Activated naive CD4-positive, alpha-beta T cell treated with anti-CD3 and anti-CD28 coated beads, Interleukin-2, amount 50 U/mL, for 72 hours (primary cell): ENCODE results near the gene BBS9. TPM values are rescaled to one million over a fixed set of nuclear protein-coding genes. Genes with fewer than 3 reads are reported as not detected.

Experiments used
- ATAC-seq, 2 donors: fragments of 150-1000 bp; cut with Tn5 transposase; 2 replicates each; pipeline ENCODE4 v1.10.0; 2021; ENCODE audit warnings: mild to moderate bottlenecking in 2 of 2, moderate library complexity in 2 of 2
- DNase-seq, 2 donors: peaks; one replicate each; pipeline ENCODE4 v3.0.0; 2021 to 2022; ENCODE audit warnings: low spot score in 2 of 2
- H3K27ac Mint-ChIP-seq, 2 donors: one replicate each; pipeline ENCODE4 v1.8.0; 2022; ENCODE audit warnings: mild to moderate bottlenecking in 2 of 2, mixed read lengths in 2 of 2
- H3K36me3 Mint-ChIP-seq, 2 donors: one replicate each; pipeline ENCODE4 v1.8.0; 2022; ENCODE audit warnings: mixed read lengths in 2 of 2
- H3K9me3 Mint-ChIP-seq, 2 donors: one replicate each; pipeline ENCODE4 v1.8.0; 2022; ENCODE audit warnings: mixed read lengths in 2 of 2
- total RNA-seq, 2 donors: library from RNA; stranded (reverse); gene quantifications; one replicate each; pipeline ENCODE4 v1.2.3, GENCODE V29; 2022

BBS9 gene
- total RNA-seq, 2 donors from 2014 or later: 9.6 to 14.4 TPM

DNA sequence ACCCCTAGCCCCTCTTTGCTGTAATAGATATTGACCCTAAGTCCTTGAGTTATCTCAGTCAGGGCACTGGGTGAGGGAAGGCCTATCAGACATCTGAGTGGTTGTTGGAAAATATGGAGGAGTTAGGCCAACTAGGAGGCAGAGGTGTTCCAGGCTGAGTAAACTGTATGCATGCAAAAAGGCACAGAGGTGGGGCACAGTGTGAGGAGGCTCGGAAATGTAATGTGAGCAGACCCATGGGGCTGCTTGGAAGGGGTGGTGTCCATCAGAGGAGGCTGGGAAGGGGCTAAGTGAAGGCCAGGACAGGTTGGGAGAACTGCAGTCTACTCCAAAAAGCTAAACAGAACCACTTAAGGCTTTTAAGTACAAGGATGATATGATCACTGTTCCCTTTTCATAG is 452.7 kb downstream of the BBS9 start:
- H3K36me3 Mint-ChIP-seq: no peaks in the 10 kb centered on the region
- DNase-seq: no peak
- H3K9me3 Mint-ChIP-seq: peaks cover 0 to 1% of the 10 kb centered on the region in 2 donors
- no peak for ATAC-seq
- H3K27ac Mint-ChIP-seq: no peak overlapping the region

DNA sequence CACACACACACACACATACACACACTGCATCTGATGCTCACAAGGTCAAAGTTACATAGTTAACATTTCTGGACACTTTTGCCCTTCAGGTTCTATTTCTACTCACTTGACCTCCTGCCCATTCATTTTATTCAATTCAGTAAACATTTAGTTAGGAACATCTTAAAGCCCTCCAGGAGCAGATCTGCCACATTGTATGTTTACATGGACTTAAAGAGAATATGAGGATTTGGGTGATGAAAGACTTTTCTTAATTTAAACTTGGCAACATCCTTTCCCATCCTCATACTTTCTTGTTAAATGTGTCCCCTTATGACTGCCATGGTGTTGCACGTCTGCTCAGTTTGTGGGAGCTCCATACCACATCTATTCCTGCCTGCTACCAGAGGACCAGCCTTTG is 453.2 kb downstream of the BBS9 start:
- no peak overlapping the region for H3K27ac Mint-ChIP-seq
- ATAC-seq: no peak
- no peaks in the 10 kb centered on the region for H3K36me3 Mint-ChIP-seq
- no peak for DNase-seq
- no peaks in the 10 kb centered on the region for H3K9me3 Mint-ChIP-seq

DNA sequence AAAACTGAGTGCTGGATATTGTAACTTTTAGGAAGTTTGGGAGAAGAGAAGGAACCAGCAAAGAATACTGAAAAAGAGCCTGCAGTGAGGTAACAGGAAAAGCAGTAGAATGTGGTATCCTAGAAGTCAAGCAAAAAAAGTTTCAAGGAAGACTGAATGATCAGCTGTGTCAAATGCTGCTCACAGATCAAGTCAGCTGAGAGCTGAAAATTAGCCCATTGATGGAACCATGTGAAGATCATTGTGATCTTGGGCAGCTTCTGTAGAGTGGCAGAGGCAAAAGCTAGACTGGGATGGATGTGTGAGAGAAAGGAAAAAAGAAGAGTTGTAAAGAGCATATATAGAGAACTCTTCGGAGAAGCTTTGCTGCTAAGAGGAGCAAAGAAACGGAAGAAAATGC is 460.5 kb downstream of the BBS9 start:
- no peak overlapping the region for H3K27ac Mint-ChIP-seq
- DNase-seq: no peak
- H3K9me3 Mint-ChIP-seq: no peaks in the 10 kb centered on the region
- no peaks in the 10 kb centered on the region for H3K36me3 Mint-ChIP-seq
- ATAC-seq: no peak

DNA sequence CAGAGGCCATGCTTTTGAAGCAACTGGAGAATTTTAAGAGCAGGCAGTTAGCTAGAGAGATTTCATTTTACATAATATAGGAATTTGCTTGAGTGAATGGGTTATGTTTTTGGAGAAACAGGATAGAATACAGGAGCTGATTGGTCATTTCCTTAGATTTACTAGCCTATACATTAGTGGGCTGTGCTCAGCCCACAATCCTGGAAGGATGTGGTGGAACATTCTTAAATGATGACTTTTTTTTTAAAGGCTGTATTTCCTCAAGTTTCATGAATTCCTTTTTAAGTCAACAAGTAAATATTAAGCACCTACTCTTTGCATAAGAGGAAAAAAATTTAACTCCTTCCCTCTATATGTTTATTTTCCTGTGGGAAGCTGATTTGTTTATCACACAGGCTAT is 461.6 kb downstream of the BBS9 start:
- no peak for ATAC-seq
- Mint-ChIP-seq H3K36me3 (no peaks in the 10 kb centered on the region), H3K9me3 (no peaks in the 10 kb centered on the region), H3K27ac (no peak overlapping the region)
- DNase-seq: no peak

DNA sequence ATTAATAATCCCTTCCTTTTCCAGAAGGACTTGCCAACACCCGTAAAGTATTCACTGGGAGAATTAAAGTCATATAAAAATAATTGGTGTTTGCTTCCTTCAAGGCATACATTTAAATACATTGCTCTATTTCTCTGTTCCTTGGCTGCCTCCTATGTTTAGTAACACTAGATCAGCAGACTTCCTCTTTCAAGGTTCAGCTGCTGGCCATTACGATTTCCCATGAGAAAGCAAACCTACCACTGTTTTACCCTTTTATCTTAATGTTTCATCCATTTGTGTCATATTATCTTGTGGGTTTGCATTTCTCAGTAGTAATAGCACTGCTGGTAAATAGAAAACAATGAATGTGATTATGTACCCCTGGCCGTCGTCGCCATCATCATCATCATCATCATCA is 462.1 kb downstream of the BBS9 start:
- Mint-ChIP-seq H3K36me3 (no peaks in the 10 kb centered on the region), H3K9me3 (no peaks in the 10 kb centered on the region), H3K27ac (no peak overlapping the region)
- DNase-seq (no peak), ATAC-seq (no peak)

DNA sequence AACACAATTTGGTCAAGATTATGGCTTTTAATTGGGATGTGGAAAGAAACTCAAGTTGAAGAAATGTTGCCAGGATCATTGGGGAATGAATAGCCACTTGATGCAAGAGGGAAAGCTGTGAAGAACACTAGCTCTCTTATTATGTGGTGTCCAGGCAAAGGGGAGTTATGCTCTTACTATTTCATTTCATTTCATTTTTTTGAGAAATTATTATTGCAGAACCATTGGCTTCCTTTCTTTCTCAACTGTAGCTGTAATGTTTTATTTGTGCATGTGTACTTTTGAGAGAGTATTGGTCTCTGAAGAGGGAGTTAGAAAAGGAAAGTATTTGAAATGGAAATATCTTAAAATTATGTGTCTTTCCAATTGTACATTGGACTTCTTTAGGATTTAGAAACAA is 463.4 kb downstream of the BBS9 start:
- no peaks in the 10 kb centered on the region for H3K36me3 Mint-ChIP-seq

DNA sequence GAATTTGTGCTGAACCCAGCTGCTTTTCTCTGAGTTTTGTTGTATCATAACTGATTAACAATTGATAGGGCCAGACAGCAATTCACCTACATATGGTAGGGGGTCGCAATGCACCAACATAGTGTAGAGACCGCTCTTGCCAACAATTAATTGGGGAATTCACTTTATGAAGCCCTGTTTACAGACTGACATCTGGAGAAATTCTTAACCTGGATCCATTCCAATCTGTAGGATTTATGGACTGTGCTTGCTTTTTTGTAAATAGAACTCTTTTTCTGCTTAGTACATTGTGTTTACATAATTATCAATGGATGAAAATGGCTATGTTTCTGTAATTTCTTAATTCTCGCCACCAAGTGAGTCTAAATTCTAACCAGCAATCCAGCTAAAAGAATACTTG is 464.2 kb downstream of the BBS9 start:
- ATAC-seq (no peak), DNase-seq (no peak)
- Mint-ChIP-seq H3K36me3 (no peaks in the 10 kb centered on the region), H3K27ac (no peak overlapping the region), H3K9me3 (no peaks in the 10 kb centered on the region)

More for the DNA sequence above, 463.4 kb downstream of the BBS9 start:
- no peak for ATAC-seq
- Mint-ChIP-seq H3K27ac (no peak overlapping the region), H3K9me3 (no peaks in the 10 kb centered on the region)
- DNase-seq: no peak

DNA sequence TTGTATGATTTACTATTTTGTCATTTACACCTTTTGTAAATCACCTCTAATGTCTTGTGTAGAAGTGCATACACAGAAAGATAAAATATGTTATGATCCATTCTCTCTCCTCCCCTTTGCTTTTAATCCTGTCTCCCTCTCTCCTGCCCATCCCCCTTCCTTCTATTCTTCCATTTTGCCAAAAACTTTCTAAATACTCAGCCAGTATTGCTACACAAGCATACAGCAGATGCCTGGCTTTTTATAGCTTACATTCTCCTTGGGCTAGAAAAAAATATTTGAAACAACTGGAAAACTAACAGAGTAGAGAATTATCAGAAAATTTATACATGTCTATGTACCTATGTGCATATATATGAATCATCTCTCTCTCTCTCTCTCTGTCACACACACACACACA is 467.3 kb downstream of the BBS9 start:
- ATAC-seq (no peak), DNase-seq (no peak)
- no peaks in the 10 kb centered on the region for H3K9me3 Mint-ChIP-seq
- no peaks in the 10 kb centered on the region for H3K36me3 Mint-ChIP-seq
- no peak overlapping the region for H3K27ac Mint-ChIP-seq

DNA sequence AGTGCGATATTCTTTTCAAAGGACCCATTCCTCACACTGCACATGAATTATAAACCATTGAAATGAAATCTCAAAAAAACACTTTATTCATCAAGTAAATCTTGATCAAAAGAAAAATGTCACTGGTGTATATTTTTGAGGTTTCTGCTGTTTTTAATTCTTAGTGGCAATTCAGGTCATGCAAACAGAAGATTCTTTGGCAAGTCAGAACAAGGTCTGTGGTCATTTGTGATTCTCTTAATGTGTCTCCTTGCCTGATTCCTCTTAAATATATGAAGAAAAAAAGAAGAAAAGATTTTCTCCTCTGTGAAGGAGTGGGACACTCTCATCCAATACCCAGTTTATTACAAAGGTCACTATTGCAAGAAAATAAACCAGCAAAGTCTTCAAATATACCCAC is 467.8 kb downstream of the BBS9 start:
- Mint-ChIP-seq H3K27ac (no peak overlapping the region), H3K9me3 (no peaks in the 10 kb centered on the region), H3K36me3 (no peaks in the 10 kb centered on the region)
- no peak for DNase-seq
- ATAC-seq: no peak

DNA sequence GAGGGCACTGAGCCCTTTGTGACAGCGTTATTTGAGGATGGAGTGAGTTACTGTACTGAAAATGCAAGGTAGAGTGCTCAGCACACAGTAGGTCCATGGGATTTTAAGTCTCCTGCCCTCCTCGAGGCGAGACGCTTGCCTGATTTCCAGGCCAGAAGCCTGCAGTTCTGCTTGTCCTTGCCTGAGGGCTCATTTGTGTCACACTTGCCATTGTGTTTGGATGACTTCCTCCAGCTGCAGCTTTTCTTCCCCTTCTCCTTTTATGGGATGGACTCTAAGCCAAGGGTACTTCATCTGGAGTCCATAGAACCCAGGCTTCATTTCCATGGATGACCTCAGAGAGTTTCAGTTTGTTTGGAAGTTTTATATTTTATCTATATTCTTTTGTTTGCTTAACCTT is 471.7 kb downstream of the BBS9 start:
- DNase-seq (no peak), ATAC-seq (no peak)
- H3K27ac Mint-ChIP-seq: no peak overlapping the region
- H3K36me3 Mint-ChIP-seq: peaks cover 0 to 6% of the 10 kb centered on the region in 2 donors
- H3K9me3 Mint-ChIP-seq: no peaks in the 10 kb centered on the region

DNA sequence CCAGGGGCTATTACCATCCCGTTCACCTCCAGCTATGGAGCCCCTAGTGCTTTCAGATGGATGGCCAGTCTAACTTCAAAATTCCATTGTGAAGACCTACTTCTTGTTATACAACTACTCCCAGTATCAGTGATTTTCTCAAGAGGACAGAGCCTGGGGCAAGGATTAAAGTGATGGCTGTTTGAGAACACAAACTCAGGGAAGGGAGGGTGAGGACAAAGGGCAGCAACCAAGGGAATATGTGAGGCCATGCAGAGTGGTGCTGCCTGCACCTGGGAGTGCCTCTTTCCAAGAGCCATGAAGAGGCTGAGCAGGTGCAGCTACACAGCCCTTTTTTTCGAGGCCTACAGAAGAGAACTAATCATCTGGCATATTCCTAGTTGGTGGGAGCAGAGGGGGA is 472.5 kb downstream of the BBS9 start:
- no peak for DNase-seq
- Mint-ChIP-seq H3K9me3 (no peaks in the 10 kb centered on the region), H3K36me3 (peaks cover 0 to 6% of the 10 kb centered on the region in 2 donors), H3K27ac (no peak overlapping the region)
- no peak for ATAC-seq

DNA sequence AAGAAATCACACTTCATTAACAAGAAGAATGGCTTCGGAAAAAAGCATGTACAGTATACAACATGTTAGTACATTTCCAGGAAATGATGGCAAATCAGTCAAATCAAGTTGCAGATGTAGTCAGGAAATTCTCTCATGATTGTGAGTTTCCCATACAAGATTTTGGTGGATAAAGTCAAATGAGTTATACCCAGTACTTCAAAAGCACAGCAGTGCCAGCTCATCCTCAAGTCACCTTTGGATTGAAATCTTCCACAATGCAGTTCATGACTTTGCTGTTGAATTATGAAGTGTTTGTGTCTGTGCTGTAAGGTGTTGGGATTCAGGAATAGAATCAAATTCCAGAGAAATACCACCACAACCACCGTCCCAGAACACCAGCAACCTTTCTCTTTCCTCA is 474.7 kb downstream of the BBS9 start:
- peak overlapping the region in 1 of 2 donors; percentile 32 for H3K27ac Mint-ChIP-seq
- H3K36me3 Mint-ChIP-seq: peaks cover 0 to 6% of the 10 kb centered on the region in 2 donors
- no peaks in the 10 kb centered on the region for H3K9me3 Mint-ChIP-seq
- no peak for ATAC-seq
- no peak for DNase-seq

DNA sequence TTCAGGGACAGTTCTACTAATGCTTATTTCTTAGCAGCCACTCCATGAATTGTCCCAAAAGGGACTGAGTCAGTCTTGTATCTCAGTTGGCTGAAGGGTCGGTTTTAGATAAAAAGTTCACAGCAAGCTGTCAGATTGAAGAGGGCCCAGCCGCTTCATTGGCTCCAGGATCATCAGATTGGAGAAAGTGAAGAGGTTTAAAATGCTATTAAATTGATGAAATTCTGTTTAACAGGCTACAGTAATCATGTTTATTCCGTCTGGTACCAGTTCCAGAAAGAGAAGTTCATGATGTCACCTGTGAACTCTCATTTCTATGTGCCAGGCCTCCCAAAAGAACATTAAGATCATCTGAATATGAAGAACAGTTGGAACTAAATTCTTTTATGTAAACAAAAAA is 481.6 kb downstream of the BBS9 start:
- peaks cover 9% of the 10 kb centered on the region in 2 donors for H3K9me3 Mint-ChIP-seq
- H3K36me3 Mint-ChIP-seq: peaks cover 0 to 38% of the 10 kb centered on the region in 2 donors
- ATAC-seq (no peak), DNase-seq (no peak)
- H3K27ac Mint-ChIP-seq: no peak overlapping the region

DNA sequence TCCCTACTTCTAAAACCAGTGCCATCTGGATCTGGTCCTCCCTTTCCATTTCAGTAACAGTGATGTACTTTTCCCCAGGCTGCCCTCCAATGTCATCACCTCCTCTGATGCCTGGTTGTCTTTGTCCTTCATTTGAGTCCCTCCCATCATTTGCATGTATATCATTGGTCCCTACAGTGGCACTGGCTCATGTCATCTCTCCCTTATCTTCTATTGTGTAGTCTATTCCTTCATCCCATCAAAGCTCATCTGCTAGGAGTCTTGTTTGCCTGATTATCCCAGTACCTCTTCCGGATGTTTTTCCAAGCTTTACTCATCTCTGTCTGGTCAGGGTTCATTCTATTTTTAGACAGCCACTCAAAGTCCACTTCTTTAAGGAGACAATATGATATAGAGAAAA is 483.1 kb downstream of the BBS9 start:
- Mint-ChIP-seq H3K27ac (no peak overlapping the region), H3K36me3 (peaks cover 0 to 41% of the 10 kb centered on the region in 2 donors), H3K9me3 (peaks cover 9 to 12% of the 10 kb centered on the region in 2 donors)
- ATAC-seq (peak in 1 of 2 donors; percentile 61), DNase-seq (no peak)

DNA sequence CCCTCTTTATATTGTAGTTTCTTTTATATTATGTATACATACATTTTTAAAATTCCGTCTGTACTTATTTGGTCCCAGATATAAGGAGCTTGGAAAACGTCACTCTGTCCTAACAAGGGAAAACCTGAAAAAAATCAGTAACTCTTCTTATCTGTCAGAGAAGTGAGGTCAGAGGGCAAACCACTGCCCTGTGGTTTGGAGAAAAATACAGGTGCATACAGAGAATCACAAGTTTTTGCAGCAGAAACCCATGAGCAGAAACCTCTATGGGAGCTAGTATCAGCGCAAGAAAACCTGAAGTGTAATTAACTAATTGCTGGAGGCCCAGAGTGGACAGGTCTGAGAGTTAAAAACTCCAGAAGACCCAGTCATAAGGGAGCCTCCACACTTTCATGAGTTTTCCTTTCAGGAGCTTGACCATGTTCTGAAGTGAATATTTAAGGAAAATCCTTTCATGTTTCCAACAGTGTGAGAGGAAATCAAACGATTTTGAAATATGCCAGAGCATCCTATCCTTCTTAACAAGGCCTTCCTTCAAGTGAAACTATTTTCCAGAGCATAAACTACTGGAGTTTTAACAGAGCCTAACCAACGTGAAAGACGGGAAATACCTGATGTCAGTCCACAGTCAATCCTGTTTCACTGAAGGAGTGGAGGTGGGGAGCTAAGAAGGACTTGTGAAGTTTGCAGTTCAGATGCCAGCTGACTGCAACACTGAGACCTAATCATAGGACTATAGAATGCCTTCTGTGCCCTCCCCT is 485.2 kb downstream of the BBS9 start:
- Mint-ChIP-seq H3K9me3 (peaks cover 12 to 21% of the 10 kb centered on the region in 2 donors), H3K36me3 (peaks cover 0 to 44% of the 10 kb centered on the region in 2 donors), H3K27ac (no peak overlapping the region)
- DNase-seq (no peak), ATAC-seq (no peak)

DNA sequence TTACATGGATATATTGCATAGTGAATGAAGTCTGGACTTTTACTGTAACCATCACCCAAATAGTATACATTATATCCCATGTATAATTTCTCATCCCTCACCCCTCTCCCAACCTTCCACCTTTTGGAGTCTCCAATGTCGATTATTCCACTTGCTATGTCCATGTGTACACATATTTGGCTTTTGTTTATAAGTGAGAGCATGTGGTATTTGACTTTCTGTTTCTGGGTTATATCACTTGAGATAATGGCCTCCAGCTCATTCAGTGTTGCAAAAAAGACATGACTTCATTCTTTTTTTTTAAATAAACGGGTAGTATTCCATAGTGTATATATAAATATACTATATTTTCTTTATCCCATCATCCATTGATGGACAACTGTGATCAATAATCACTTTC is 487.4 kb downstream of the BBS9 start:
- Mint-ChIP-seq H3K9me3 (peaks cover 23 to 32% of the 10 kb centered on the region in 2 donors), H3K36me3 (peaks cover 7 to 40% of the 10 kb centered on the region in 2 donors), H3K27ac (no peak overlapping the region)
- no peak for ATAC-seq
- no peak for DNase-seq

DNA sequence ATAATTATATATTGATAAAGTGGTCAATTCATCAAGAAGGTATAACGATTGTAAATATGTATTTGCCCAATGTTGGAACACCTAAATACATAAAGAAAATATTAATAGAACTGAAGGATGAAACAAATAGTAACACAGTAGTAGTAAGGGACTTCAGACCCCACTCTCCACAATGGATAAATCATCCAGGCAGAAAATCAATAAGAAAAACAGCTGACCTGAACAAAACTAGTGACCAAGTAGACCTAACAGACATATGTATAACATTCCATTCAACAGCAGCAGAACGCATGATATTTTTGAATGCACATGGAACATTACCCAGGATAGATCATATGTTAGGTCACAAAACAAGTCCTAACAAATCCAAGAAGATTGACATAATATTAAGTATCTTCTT is 489.9 kb downstream of the BBS9 start:
- ATAC-seq (no peak), DNase-seq (no peak)
- Mint-ChIP-seq H3K9me3 (peaks cover 13 to 31% of the 10 kb centered on the region in 2 donors), H3K27ac (no peak overlapping the region), H3K36me3 (peaks cover 7 to 20% of the 10 kb centered on the region in 2 donors)

DNA sequence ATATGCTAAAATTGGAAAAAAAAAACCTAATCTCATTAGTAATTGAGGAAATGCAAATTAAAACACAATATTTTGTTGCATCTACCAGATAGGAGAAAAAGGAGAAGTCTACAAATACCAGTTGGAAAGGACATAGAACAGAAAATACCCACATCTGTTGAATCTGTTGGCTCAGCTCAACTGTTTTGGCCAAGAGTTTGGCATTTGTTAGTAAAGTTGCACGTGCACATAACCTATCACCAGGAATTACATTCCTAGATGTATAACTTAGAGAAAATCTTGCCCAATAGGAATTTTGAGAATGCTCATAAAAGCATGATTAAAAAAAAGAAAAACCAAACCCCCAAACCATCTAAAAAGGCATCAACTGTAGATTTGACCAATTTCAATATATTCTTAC is 493.9 kb downstream of the BBS9 start:
- peaks cover 0 to 7% of the 10 kb centered on the region in 2 donors for H3K36me3 Mint-ChIP-seq
- H3K9me3 Mint-ChIP-seq: peaks cover 18 to 24% of the 10 kb centered on the region in 2 donors
- no peak for ATAC-seq
- H3K27ac Mint-ChIP-seq: no peak overlapping the region
- no peak for DNase-seq
